NOMO-1 (cell line): ENCODE data around the gene IFNA13.
"Not testable (repeated sequence)": the region's sequence is repeated elsewhere in the genome, so short reads cannot be mapped to it uniquely, and the experiment has no call there.

Experiments
- DNase-seq, 2 experiments: peaks; one replicate each; lab custom pipeline; 2025; ENCODE audit not compliant: unreplicated experiment in 2 of 2; lab: John Stamatoyannopoulos, UW

The IFNA13 gene

DNA sequence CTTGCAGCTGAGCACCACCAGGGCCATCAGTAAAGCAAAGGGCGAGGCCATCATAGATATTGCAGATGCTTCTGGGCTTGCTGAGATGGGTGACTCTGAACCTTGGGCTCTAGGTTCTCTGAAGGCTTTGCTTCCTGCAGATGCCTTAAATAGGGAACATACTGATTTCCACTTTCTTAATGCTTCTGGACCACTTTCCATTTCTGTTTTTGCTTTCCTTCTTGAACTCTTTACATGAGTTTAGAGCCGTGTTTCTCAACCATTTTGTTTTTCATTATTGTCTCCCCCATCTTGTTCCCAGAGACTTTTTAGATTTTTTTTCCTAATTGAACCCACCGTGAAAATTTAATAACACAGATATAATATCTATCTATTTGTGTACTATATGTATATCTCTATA lies at the start of gene IFNA13:
IFNA13 (minus strand) TSS at position 101 of the 400 bp plus-strand sequence; CDS start at position 54, 47 bp downstream.
- DNase-seq = no peak

DNA sequence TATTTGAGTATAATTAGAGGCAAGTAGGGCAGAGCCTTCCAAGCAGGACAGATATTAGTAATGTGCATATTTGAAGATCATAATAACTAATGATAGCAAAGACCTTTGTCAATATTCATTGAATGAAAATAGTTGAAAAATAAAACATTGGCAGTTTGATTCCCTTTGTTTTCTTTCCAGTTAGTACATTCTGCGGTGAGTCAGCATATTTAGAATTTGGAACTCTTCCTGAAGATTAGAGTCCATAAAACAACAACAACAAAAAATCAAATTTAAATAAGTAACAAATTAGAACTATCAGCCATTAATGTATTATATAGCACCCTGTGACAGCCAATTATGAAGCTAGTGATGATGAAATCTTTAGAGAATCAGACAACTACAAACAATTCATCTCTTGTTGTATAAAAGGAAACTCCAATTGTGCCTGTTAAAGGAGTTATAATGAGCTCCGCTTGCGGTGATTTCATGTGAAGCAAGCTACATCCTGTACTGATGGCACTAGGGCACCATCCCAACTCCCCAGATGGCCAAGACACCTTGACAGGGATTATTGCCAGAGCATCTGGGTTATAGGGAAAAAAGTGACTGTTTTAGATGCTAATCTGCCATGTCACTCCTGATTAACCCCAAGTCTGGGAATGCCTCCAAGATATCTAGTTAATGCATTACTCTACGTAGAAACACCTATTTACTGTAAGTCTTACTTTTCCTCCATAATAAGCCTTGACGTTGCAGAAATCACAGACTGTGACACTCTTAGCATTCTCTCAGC lies 47.8 kb upstream of the IFNA13 start:
- no peak for DNase-seq

DNA sequence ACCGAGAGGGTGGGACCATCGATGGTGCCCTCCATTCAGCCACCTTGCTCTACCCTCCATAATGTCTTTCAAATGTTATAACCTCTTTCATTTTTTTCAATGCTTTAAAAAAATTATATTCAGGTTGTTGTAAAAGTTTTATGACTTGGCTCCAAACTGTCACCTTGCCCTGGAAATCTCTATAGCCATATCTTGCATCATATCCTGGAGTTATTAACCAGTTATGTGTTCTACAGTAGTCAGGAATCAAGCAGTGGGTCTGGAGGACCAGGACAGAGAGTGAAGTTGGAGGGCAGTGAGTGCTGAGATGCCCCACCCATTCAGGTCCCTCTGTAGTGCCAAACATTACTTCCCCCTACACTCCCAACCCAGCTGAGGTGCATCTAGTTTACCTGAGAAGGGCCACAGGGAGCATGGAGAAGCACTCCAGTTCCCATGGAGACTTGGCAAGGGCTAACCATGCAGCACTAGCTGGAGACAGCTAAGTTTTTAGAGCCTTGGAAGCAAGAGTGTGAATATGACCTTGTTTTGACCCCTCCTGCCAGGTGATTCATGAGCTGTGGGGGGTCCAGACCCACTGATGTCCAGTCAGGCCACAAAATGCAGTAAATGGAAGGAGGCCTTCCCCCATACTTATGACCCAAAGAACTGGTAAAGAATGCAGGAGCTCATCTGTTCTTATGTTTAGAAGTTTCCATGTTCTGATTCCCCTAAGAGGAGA lies 46.5 kb upstream of the IFNA13 start:
- DNase-seq = no peak

DNA sequence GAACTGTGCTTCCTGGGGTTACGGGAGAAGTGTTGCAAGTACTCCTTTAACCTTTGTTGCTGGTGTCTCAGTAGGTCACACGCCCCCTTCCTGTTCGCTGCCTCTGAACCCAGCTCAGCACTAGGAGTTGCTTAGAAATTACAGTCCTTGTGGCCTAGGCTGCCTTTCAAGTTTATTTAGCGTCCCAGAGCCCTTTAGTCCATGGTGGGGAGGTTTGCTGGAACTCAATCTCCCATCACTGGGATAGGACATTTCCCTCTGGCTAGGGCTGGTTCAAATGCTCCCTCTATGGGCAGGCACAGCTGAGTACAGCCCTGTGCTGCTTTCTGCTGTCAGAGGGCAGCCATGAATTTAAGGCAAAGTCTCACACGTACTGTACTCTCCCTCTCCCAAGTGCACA lies 45.8 kb upstream of the IFNA13 start:
- no peak for DNase-seq

DNA sequence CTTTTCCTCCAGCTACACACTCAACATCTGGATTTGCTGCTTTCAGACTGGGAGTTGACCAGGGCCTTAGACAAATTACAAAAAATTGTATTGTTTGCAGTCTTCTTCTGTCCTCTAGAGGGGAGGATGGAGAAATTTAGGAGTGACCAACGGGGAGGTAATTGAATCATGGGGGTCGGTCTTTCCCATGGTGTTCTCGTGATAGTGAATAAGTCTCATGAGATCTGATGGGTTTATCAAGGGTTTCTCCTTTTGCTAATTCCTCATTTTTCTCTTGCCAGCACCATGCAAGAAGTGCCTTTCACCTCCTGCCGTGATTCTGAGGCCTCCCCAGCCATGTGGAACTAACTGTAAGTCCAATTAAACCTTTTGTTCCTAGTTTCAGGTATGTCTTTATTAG lies 45.3 kb upstream of the IFNA13 start:
- DNase-seq = no peak

DNA sequence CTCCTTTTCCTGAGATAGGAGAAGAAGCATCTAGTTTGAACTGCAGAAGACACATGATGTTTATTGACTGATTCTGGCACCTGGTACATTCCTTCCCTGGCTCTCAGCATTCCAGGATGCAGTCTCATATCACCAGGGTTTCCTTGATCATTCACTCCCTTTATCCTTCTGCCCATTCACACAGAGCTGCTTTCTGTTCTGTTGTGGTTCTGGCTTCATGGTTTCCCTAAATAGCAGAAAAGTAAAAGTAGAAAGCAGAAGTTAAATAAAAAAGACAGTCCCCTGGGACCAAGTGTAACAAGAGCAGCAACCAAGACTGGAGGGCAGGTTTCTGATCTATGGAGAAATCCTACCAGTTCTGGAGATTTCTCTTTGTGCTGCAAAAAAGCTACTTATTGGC lies 44.2 kb upstream of the IFNA13 start:
- no peak for DNase-seq

DNA sequence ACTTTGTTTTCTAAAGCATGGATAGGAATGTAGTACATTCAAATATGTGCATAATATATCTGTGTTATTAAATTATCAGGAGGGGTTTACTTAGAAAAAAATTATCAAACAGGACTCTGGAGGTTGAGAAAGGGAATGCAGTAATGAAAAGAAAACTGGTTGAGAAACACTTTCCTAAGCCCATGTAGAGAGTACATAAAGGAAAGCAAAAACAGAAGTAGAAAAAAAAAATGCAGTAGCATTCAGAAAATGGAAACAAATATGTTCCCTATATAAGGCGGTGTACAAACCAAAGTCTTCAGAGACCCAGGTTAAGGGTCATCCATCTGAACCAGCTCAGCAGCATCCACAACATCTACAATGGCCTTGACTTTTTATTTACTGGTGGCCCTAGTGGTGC lies 41.0 kb upstream of the IFNA13 start, which contains the start of gene IFNA8:
IFNA8 (plus strand) TSS at position 301 of the 400 bp plus-strand sequence; CDS start at position 361, 60 bp downstream.
- DNase-seq = no peak

DNA sequence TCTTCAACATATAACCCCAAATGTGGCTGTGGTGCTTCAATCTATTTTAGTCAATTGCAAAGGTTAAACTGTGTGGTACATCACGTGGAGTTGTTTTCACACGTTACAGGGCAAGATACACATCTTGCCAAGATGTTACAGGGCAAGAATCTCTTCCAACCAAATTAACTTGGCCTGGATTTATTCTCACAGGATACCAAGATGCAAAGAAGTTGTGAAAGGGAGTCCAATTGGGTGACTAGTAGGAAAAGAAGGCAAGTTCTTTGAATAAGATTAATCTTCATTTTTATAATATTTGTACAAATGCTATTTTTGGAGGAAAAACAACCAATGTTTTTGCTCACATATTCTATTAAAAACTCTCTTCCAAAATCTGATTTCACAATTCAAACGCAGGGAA lies 36.3 kb upstream of the IFNA13 start:
- no peak for DNase-seq

DNA sequence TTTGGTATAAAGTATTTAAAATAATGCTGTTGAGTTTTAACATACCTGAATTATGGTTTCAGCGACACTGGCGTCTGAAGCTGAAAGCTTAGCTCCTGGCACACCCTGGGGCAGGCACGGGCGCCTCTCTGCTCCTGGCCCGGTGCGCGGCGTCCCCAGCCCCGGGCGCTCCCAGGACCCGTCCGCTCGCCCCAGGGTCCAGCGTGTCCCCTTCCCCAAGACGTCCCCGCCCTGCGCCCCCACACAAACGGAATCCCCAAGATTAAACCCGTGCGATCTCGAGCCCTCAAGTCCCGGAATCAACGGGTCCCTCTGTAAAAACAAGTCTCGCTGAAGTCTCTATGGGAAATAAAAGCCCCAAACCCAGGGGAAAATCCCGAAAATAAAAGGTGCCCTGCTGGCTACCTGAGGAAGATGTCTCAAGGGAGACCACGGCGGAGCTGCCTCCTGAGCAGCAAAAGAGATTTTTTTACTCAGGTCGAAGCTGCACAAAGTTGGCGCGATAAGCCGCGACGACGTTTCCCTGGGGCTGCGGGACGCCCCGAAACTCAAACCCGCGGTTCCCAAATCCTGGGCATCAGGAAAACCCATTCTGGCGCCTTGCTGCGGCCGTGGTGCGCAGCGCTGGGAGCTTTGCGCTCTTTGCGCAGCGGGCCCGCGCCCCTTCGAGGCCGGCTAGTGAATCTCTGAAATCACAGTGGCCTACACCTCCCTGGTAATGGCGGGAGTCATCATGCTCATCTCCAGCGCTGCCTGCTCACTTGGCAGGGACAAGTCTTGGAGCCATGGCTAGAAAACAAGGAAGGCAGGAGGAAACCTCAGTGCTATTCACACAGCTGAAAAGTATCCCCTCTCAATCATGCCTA lies 34.8 kb upstream of the IFNA13 start:
- no peak for DNase-seq

DNA sequence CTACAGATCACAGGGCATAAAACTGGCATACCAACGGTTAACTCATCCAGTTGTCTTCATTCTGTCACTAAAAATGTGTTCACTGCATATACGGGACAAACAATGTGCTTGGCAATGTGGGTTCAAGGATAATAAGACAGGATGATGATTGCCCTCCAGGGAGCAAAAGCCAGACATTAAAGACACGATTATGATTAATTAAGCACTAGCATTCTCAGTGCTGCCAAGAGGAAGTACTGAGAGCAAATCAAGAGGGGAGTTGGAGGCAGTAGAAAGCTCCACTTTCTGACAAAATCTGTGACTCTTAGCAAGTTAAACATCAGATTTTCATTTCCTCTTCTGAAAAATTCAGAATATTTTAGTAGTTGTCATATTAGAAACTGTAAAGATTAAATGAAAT lies 32.1 kb upstream of the IFNA13 start:
- DNase-seq = no peak

DNA sequence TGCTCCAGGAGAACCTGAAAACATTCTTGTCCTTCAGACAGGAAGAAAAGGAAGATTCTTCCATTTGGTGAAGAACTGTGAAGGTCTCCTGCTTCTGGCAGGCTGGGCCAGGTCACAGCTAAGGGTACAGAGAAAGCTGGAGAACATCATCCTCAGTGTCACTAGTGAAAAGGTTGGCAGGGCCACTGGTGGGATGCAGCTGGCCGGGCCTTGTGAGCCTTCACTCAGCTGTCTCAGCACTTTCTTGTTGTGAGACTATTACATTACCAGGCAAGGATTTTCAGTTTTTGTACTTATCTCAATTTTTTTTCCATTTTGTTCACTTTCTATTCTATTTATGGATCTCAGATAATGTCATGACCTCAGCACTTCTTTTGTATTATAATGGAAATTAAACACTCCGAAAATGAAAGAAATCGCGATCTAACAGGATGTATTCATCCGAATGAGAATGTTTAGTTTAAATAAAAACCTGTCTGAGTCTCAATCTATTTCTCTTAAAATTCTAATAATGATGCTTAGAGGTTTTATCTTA lies 31.2 kb upstream of the IFNA13 start:
- no peak for DNase-seq

DNA sequence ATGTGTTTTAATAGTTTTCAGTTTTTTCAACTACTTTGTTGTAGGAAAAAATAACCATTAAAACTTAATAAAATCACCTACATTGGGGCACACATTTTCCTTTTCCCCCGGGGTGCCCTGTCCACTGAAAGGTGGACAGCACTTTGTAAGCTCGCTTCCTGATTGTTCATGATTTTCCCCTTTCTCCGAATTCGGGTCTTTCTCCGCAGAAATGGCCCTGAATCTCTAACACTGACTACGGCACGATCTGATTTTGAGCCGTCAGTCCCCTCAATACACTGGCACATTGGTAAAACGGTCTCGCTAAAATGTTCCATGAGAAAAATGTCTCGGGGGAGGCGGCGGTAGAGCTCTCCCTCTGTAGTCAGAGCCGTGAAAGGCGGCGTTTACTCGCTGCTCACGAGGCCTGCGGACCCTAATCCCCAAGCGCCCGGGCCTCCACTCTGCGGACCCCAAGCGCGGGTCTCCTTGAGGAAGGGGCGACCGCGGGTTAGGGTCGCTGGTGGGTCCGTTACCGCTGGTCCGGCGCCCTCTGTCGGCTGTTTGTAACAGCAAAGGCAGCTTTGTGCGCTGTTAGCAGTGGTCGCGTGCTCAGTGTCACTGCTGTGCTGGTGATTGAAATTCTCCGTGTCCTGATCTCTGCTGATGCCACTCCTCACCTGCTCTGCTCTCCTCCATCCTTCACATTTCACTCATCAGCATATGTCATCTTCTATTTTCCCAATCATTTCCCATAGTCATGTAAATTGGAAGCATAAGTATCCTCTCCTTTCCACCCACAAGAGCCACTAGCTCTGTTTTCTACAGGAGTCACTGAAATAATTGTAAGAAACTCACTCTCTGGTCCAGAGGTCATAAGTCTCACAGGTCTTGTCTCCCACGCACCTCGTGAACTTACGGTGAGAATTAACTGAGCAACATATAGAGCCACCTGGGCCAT lies 28.2 kb upstream of the IFNA13 start:
- no peak for DNase-seq

DNA sequence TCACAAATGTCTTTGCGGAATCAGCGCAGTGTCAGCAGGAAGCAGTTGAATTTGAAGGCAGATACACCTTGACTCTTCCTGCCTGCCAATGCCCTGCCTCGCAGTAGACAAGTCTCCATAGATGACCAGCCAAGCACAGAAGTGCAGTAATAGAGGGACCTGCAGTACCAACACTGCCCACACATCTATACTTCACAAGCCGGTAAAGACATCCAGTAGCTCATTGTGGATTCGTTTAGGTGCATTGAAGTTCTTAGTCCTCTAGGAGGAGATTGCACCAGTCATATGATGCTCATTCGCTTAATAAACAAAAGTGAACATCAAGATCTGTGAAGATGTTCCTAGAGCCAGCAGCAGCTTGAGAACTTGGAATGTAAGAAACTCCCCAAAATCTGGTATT lies 24.4 kb upstream of the IFNA13 start:
- no peak for DNase-seq

DNA sequence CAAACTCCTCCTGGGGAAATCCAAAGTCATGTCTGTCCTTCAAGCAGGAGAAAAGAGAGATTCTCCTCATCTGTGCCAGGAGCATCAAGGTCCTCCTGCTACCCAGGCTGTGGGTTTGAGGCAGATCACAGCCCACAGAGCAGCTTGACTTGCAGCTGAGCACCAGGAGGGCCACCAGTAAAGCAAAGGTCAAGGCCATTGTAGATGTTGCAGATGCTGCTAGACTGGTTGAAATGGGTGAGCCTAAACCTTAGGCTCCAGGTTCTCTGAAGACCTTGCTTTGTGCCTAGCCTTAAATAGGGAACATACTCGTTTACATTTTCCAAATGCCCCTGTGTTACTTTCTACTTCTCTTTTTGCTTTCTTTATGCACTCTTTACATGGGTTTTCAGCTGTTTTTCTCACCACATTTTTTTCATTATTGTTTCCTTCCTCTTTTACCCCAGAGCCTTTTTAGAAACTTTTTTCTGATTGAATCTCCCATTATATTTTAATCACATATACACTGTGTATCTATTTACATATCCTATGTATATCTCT lies 17.3 kb upstream of the IFNA13 start, which contains the start of gene IFNA2:
IFNA2 (minus strand) TSS at position 268 of the 540 bp plus-strand sequence; CDS start at position 199, 69 bp downstream.
- no peak for DNase-seq

DNA sequence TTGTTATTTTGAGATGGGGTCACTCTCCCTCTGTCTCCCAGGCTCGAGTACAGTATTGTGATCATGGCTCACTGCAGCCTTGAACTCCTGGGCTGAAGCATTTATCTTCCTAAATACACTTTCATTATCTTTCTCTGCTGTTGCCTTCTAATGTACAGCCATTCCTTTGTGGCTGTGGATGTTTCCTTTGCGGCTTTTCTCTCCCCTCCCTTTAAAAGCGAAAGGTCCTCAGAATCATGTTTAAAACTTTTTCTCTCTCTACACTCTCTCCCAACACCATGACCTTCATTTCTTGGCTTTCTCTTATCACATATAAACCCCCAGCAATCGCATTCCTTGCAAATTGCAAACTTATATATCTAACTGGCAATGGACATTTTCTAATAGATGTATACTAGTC lies 15.8 kb upstream of the IFNA13 start:
- DNase-seq = no peak

DNA sequence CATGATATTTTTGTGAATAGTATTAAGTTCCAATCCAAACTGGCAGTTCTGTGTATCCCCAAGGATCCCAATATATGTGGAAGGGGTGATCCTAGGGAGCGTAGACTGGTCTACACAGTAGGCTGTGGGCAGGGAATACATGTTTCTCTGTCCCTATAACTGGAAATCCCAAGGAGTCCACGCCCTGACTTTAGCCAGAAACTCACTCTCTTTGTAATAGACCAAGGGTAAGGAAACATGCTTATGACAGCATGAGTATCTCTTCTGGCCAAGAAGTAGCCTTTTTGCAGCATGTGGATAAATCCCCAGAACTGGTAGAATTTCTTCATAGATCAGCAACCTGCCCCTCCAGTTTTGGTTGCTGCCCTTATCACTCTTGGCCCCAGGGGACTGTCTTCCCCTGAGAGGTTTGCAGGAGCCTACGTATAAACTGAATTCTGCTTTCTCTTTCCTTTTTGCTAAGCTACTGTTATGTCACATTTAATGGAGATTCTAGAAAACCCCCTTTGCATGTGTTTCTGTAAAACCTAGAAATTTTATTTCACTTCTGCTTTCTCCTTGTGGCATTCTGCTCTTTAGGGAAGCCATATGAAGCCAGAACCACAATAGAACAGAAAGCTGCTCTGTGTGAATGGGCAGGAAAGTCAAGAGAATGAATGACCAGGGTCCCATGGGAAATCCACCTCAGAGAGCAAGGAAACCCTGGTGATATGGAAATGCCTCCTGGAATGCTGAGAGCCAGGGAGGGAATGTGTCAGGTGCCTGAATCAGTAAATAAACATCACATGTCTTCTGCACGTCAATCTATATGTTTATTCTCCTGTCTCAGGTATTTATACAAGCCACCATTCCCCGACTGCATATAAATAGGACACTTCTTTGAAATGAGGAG lies 13.8 kb upstream of the IFNA13 start:
- no peak for DNase-seq

DNA sequence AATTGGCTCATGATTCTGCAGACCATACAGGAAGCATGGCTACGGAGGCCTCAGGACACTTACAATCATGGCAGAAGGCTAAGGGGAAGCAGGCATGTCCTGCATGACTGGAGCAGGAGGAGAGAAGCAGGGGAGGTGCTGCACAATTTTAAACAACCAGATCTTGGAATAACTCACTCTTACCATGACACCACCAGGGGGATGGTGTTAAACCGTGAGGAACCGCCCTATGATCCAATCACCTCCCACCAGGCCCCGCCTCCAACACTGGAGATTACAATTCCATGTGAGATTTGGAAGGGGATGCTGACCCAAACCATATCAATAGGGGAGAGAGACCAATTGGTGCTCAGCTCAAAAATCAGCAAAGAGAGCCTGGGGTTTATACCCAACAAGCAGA lies 3.6 kb upstream of the IFNA13 start:
- not testable (repeated sequence) for DNase-seq

DNA sequence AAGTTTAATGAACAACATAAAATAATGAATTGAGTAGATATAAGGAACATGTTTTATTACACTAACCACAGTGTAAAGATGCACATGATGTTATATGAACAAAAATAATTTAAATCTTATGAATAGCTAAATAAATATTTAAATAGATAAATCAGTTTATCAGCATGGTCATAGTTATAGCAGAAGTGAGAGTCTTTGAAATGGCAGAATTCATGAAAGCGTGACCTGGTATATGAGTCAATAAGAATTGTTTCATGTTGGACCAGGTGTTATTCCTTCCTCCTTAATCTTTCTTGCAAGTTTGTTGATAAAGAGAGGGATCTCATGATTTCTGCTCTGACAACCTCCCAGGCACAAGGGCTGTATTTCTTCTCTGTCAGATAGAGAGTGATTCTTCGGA lies 688 bp downstream of the IFNA13 start:
- not testable (repeated sequence) for DNase-seq
